Glomerular visceral epithelial cell (primary cell): ENCODE data around the gene NUP98.

Source experiments
- DNase-seq: peaks from one replicate; pipeline ENCODE4 v3.0.0-alpha.2; 2016; ENCODE audit errors: extremely low spot score

The NUP98 gene

DNA sequence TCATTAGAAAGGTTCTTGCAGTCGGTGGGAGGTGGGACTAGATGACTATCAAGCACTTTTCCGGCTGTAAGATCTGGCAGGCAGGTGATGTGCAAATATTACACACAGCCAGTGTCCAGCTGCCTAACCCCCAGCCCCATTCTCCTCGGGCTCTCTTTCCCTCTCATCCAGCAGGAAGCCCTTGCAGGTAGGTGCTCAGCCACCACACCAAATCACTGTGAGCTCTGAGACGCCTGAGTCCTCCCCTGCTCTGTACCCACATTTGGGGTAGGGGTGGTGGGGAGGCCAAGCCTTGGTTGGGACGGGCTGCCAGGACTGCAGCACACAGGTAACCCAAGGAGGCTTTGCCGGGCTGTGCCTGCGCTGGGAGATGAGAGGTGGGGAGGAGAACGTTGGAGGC is 156.2 kb downstream of the NUP98 start:
- DNase-seq, result no peak

DNA sequence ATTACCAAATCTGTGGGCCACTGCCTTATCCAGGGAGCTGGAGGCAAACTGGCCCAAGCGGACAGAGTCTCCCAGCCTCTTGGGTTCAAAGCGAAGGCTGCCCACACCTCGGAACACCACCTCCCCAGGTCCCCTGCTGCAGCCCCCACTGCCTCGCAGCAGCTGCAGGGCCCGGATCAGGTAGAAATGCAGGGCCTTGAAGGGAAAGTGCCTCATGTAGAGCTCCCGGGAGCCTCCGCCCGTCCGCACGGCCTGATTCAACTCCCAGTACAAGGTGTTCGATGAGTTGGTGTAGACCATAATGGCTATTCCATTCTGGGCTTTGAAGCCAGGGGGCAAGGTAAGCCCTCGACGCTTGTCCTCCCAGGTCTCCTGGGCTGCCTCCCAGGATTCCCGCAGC is 157.5 kb downstream of the NUP98 start:
- DNase-seq, result no peak

DNA sequence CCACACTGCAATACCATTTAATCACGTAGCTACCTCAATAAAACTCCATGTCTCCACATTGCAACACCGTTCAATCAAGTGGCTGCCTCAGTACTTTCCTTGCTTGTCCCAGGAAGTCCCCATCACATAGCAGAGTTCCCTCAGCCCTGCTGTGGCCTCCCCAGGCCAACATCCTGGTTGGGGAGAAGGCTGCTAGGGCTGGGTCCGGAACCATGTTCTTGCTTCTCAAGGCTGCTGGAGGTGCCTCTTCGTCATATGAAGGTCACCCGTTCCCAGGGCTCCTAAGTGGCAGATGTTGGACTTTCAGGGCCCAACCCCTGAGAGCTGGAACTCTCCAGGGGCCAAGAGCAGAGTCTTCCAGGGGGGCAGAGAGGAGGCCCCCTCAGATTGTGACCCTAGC is 158.8 kb downstream of the NUP98 start:
- DNase-seq, result no peak

DNA sequence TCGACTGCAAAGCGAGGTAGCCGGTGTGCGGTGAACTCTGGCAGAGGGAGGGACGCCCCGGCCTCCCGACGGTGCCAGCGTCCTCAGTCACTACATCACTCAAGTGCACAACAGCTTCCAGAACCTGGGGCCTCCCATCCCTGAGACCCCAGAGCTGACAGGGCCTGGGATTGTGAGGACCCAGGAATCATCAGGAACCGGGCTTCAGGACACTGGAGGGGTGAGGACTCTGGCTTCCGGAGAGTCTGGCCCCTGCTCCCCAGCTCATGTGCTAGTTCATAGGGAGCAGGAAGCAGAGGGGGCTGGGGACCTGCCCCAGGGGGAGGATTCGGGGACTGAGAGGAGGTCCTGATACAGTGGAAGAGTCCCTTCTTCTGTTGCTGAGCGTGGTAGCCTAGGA is 160.2 kb downstream of the NUP98 start:
- DNase-seq, result no peak

DNA sequence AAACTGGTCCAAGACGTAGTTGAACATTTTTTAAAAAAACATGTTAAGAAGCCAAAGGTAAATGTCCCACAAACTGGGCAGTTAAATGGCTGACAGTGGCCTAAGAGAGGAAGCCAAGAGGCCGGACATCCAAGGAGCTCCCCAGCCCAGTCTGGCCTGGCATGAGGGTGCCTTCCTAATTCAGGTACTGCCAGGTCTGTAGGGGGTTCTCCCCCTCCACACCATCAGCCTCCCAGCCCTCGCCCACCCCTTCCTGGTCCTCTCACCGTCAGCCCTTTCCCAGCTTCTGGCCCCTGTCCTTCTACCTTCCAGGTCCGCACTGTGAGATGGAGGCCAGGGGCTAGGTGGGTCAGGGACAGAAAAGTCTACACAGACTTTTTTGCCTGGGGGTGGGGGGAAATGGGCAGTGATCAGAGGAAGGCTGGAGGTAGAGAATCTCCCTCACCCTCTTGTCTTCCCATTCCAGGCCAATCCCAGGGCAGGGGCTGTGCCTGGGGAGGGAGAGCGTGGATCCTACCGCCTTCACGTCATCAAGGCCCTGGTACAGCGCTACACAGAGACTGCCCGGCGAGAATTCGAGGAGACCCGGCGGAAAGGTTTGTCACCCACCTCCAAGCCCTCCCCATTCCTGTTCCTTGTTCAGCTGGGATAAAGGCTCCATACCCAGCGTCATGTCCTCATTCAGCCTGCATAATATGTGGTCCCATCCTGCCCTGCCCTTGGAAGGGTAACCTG is 161.5 kb downstream of the NUP98 start:
- DNase-seq, result no peak

DNA sequence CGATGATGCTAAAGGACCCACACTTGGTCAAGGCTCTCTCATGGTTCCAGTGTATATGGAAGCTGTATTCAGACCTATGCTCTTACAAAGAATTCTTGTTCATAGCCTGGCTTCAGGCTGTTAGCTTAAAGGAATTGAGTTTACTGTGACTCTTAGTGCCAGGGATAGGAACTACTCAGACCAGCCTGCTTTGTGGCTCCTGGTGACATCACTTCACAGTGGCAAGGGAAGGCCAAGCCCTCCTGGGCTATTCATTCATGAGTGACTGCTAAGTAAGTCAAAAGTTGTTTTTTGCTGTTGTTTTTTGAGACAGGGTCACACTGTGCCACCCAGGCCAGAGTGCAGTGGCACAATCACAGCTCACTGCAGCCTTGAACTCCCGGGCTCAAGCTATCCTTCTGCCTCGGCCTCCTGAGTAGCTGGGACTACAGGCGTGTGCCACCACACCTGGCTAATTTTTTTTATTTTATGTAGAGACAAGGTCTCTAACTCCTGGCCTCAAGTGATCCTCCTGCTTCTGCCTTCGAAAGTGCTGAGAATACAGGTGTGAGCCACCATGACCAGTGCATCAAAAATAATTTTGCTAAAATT is 165.2 kb downstream of the NUP98 start:
- no peak for DNase-seq

DNA sequence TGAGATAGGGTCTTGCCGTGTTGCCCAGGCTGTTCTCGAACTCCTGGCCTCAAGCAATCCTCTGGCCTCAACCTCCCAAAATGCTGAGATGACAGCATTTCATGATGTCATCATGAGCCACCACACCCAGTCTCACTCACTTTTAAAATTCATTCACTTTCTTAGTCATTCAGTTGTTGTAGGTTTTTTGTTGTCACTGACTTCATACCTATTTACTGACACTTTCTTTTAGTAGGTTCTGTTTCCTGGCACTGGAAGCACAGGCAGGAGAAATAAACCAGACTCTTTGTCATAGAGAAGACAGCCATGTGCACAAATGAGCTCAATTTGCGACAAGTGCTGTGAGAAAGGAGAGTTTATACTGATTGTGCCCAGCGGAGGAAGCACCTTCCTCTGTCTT is 166.0 kb downstream of the NUP98 start:
- DNase-seq, result no peak

DNA sequence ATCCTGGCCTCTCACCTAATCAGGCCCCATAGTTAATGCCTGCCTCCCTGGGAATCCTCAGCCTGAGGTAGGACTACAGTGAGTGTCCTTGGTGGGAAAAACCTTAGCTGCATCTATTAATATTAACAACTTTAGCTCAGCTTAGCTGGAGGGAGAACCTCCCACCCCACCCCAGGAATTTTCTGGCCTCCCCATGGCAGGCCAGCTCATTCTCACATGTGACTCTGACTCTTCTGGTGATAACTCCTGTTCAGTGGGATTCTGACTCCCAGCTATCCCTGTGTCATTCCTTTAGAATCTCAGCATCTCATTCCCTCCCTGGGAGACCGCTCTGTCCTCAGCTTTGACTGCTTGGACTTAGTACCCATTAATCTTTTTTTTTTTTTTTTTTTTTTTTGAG is 170.1 kb downstream of the NUP98 start:
- peak; percentile 96 for DNase-seq

DNA sequence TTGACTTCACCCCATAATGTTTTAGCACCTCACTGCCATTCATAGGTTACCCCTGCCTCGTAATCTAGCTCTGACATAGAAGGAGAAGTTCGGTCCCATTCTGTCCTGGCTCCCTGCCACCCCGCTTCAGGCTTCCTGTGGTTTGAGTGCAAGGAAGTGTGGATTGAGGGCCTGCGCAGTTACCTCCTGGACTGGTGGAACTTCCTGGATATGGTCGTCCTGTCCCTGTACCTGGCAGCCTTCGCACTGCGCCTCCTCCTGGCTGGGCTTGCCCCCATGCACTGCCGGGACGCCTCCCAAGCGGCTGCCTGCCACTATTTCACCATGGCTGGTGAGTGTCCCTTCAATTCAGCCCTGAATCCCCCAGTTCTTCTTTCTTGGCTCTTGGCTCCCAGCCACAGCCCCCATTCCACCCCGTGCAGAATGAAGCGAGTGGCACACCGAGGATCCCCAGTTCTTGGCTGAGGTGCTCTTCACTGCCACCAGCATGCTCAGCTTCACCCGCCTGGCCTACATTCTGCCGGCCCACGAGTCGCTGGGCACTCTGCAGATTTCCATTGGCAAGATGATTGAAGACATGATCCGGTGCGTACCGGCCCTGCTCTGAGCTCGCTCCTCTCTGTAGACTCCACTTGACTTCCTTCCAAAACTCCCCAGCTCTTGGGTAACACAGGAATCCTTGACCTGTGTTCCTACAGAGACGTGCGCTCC is 170.9 kb downstream of the NUP98 start:
- DNase-seq, result peak; percentile 24
